Kidney epithelial cell (primary cell): ENCODE data around the gene CALN1. TPM values are rescaled to one million over a fixed set of nuclear protein-coding genes. Genes with fewer than 3 reads are reported as not detected.
"Not testable (repeated sequence)": the region's sequence is repeated elsewhere in the genome, so short reads cannot be mapped to it uniquely, and the experiment has no call there.

Source experiments
- DNase-seq: peaks from one replicate; pipeline ENCODE4 v3.0.0-alpha.2; 2010; ENCODE audit warnings: low read depth
- H3K27me3 ChIP-seq: 2 replicates; pipeline ENCODE4 v1.6.0; 2011; ENCODE audit warnings: low read length; ENCODE audit not compliant: control insufficient read depth, insufficient read depth
- H3K36me3 ChIP-seq: 2 replicates; pipeline ENCODE4 v1.5.1; 2011; ENCODE audit warnings: low read length; ENCODE audit not compliant: control insufficient read depth, insufficient read depth
- H3K4me3 ChIP-seq: 2 replicates; pipeline ENCODE4 v1.5.1; 2011; ENCODE audit warnings: low read depth, mild to moderate bottlenecking, control low read depth, low read length
- total RNA-seq: library from RNA; depleted of rRNA; stranded (reverse); fragments of >200 nt; gene quantifications from 2 replicates; pipeline ENCODE4 v1.2.3, GENCODE V29; 2015
- TF ChIP-seq, protein P1 (sequence below): IDR thresholded peaks from 2 replicates; pipeline ENCODE4 v1.5.1; 2011; ENCODE audit warnings: mild to moderate bottlenecking, moderate library complexity, low read length, control low read depth, inconsistent platforms; ENCODE audit not compliant: insufficient read depth, poor library complexity, severe bottlenecking

The CALN1 gene
- total RNA-seq, 1 donor from 2014 or later: not detected

DNA sequence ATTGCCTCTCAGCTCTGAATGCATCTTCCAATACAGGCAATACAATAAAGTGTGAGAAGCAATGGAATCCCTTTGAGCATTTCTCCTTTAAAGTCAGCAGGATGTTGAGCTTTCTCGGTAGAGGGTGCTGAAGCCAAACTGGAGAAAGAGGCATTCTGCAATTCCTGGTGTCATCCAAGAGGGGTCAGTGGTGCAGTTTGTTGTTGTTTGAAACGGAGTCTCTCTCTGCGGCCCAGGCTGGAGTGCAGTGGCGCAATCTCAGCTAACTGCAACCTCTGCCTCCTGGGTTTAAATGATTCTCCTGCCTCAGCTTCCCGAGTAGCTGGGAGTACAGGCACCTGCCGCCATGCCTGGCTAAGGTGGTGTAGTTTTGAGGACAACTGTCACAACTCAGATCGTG, 486.5 kb downstream of the CALN1 start:
- Histone ChIP-seq H3K27me3 (no peaks in the 10 kb centered on the region), H3K4me3 (no peak overlapping the region), H3K36me3 (no peaks in the 10 kb centered on the region)
- TF ChIP-seq, protein P1, sequence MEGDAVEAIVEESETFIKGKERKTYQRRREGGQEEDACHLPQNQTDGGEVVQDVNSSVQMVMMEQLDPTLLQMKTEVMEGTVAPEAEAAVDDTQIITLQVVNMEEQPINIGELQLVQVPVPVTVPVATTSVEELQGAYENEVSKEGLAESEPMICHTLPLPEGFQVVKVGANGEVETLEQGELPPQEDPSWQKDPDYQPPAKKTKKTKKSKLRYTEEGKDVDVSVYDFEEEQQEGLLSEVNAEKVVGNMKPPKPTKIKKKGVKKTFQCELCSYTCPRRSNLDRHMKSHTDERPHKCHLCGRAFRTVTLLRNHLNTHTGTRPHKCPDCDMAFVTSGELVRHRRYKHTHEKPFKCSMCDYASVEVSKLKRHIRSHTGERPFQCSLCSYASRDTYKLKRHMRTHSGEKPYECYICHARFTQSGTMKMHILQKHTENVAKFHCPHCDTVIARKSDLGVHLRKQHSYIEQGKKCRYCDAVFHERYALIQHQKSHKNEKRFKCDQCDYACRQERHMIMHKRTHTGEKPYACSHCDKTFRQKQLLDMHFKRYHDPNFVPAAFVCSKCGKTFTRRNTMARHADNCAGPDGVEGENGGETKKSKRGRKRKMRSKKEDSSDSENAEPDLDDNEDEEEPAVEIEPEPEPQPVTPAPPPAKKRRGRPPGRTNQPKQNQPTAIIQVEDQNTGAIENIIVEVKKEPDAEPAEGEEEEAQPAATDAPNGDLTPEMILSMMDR: no peak
- DNase-seq: no peak

DNA sequence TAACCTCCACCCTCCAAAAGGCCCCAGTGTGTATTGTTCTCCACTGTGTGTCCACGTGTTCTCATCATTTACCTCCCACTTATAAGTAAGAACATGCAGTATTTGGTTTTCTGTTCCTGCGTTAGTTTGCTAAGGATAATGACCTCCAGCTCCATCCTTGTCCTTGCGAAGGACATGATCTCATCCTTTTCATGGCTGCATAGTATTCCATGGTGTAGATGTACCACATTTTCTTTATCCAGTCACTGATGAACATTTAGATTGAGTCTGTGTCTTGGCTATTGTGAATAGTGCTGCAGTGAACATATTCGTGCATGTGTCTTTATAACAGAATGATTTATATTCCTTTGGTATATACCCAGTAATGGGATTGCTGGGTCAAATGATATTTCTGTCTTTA, 497.9 kb downstream of the CALN1 start:
- DNase-seq, H3K27me3 ChIP-seq, H3K4me3 ChIP-seq, H3K36me3 ChIP-seq: not testable (repeated sequence)

DNA sequence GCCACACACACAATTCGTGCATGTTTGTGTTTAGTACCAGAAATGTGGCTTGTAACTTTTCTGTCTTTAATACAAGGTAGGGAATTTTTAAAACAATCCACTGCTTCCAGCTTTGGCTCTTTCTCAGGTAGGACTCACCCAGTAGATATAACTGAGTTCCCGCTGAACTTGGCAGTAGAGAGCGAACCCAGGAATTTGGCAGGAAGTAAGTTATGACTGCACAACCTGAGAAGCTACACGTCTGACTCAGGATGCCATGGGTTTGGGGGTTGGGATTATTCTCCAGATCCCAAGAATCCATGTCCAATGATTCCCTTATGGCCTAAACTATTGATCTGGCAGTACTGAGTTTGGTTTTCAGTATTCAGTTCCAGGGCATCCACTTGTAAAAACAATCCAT, 499.7 kb downstream of the CALN1 start:
- no peak for DNase-seq
- no peak overlapping the region for H3K4me3 ChIP-seq
- TF ChIP-seq, protein P1: no peak

DNA sequence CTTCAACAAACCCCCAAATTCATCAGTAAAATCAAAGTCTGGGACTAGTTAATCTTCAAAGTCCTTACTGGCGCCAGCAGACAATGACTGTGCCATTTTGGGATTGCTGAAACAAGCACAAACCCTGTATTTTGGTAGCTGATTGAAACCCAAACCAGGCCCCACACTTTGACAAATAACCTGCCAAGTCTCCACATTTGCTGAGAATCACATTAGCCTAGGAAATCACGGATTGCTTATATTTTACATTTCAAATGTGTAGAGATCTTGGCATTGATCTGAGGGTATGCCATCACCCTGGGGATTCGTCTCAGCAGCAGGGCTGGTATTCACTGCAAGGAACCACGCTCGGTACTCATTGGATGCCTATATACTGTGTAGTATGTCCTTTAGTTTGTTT, 501.1 kb downstream of the CALN1 start:
- TF ChIP-seq, protein P1: no peak

More for the DNA sequence above, 499.7 kb downstream of the CALN1 start:
- Histone ChIP-seq H3K27me3 (no peaks in the 10 kb centered on the region), H3K36me3 (no peaks in the 10 kb centered on the region)

DNA sequence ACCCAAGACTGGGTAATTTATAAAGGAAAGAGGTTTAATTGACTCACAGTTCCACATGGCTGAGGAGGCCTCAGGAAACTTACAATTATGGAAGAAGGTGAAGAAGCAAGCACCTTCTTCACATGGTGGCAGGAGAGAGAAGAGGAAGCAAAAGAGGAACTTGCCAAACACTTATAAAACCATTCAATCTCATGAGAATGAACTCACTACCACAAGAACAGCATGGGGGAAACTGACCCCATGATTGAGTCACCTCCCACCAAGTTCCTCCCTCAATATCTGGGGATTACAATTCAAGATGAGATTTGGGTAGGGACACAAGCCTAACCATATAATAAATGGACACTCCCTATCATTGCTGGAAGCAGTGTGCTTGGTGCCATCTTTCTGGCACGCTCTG, 506.3 kb downstream of the CALN1 start:
- DNase-seq: no peak
- TF ChIP-seq, protein P1: no peak
- H3K36me3 ChIP-seq: no peaks in the 10 kb centered on the region
- H3K27me3 ChIP-seq: no peaks in the 10 kb centered on the region
- no peak overlapping the region for H3K4me3 ChIP-seq

More for the DNA sequence above, 501.1 kb downstream of the CALN1 start:
- Histone ChIP-seq H3K27me3 (no peaks in the 10 kb centered on the region), H3K36me3 (no peaks in the 10 kb centered on the region), H3K4me3 (no peak overlapping the region)
- DNase-seq: no peak

DNA sequence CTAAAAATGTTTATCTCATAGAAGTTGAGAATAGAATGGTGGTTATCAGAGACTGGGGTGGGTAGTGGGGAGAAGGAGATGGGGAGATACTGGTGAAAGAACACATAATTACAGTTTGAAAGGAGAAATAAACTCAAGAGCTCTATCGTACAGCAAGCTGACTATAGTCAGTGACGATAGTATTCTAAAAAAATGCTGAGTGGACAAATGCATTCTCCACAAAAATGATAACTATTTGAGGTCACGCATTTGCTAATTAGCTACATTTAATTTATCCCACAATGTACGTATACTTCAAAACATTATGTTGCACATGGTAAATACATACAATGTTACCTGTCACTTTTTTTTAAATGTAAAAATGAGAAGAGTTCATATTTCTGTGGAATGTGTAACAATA, 507.7 kb downstream of the CALN1 start:
- Histone ChIP-seq H3K27me3 (no peaks in the 10 kb centered on the region), H3K36me3 (no peaks in the 10 kb centered on the region), H3K4me3 (no peak overlapping the region)
- TF ChIP-seq, protein P1: no peak
- no peak for DNase-seq
